Measurements from ENCODE around the gene MOV10. TPM values are rescaled to one million over a fixed set of nuclear protein-coding genes. Genes with fewer than 3 reads are reported as not detected.

MOV10 gene
- total and polyA plus RNA-seq, 2 of the 8 experiments (the other 6 are each of a cell fraction or from before 2014, with no cell fraction given), result 57.3 to 109 TPM

GRCh38 chr1:112702067-112702395 is 27.6 kb downstream of the MOV10 start:
- no peak overlapping the region for H3K4ac ChIP-seq (replicated peaks; ENCODE audit: insufficient read length, low read depth, low read length)
- no peak overlapping the region for H2BK12ac ChIP-seq (ENCODE audit: low read depth, low read length)
- no peak overlapping the region for H3K9ac ChIP-seq (replicated peaks in 1 of 4; ENCODE audit: extremely low read depth in 1 of 4, low read depth in 3 of 4, low read length in 3 of 4)
- no peak overlapping the region for H3K56ac ChIP-seq (replicated peaks; ENCODE audit: insufficient read length, low read depth, low read length)
- H3K79me2 ChIP-seq (ENCODE audit: control insufficient read depth in 1 of 2, insufficient read depth in 2 of 2, low read length in 2 of 2), result no peaks in the 10 kb centered on the region
- H2AFZ ChIP-seq (ENCODE audit: low read length), result no peak overlapping the region
- H3K14ac ChIP-seq (ENCODE audit: insufficient read length), result no peak overlapping the region
- peaks cover 14 to 59% (median 33%) of the 10 kb centered on the region in 4 experiments for H3K4me1 ChIP-seq (replicated peaks in 1 of 4; ENCODE audit: control insufficient read depth in 3 of 4, insufficient read depth in 4 of 4, low read length in 3 of 4)
- H2BK15ac ChIP-seq (ENCODE audit: low read length), result no peak overlapping the region
- no peak overlapping the region for H3K18ac ChIP-seq (ENCODE audit: extremely low read depth, low read length)
- H4K91ac ChIP-seq (replicated peaks; ENCODE audit: insufficient read length, low read length), result no peak overlapping the region
- DNase-seq (ENCODE audit: low read depth in 1 of 2, low spot score in 2 of 2) (no peak), FAIRE-seq (no peak)
- H3K4me2 ChIP-seq (ENCODE audit: insufficient read depth in 1 of 2, low read depth in 2 of 2, low read length in 2 of 2), result no peak overlapping the region
- H3K36me3 ChIP-seq (ENCODE audit: control insufficient read depth in 2 of 4, insufficient read depth in 4 of 4, low read length in 3 of 4), result peaks cover 6 to 22% (median 12%) of the 10 kb centered on the region in 4 experiments; a peak in 6 of 8 replicates
- ChIA-PET CTCF (ENCODE audit: partially characterized antibody) (interaction anchor here (1.0 to 9.8 kb wide), 5 partner anchors 13 to 33 kb away, joined by 3 to 63 read pairs (median 4); partner anchors contain the start of genes MOV10 and PPM1J), POLR2A (ENCODE audit: partially characterized antibody) (interaction anchor here (0.6 to 4.1 kb wide), 9 partner anchors 9 to 191 kb away, joined by 3 to 71 read pairs (median 4); partner anchors contain the start of genes MOV10 and PPM1J)
- no peak overlapping the region for H2BK120ac ChIP-seq (replicated peaks; ENCODE audit: low read depth, low read length)
- WGBS, 2 experiments (ENCODE audit: extremely low coverage in 1 of 2, insufficient coverage in 1 of 2, insufficient read length in 1 of 2, insufficient replicate concordance in 2 of 2, low coverage in 1 of 2, low lambda C conversion rate in 2 of 2, missing lambda C conversion rate in 1 of 2), result 80% methylated on average over 3 of the region's 3 CpGs; no CpG with 5 or more reads in 1 of the 2 experiments
- peaks cover 10 to 31% of the 10 kb centered on the region in 2 experiments for H4K20me1 ChIP-seq (replicated peaks in 1 of 2; ENCODE audit: control insufficient read depth in 1 of 2, insufficient read depth in 2 of 2, low read length in 2 of 2)
- H4K8ac ChIP-seq (ENCODE audit: extremely low read depth, insufficient read depth, low read length), result no peak overlapping the region
- H3K4me3 ChIP-seq (ENCODE audit: extremely low read depth in 1 of 4, insufficient read depth in 2 of 4, low read depth in 3 of 4, low read length in 4 of 4), result no peak overlapping the region
- no peak overlapping the region for H3K27ac ChIP-seq (ENCODE audit: low read depth, low read length)
- H2BK5ac ChIP-seq (ENCODE audit: low read depth, low read length), result no peak overlapping the region
- no peak overlapping the region for H2AK5ac ChIP-seq (ENCODE audit: low read depth, low read length)
- peaks cover 0 to 9% (median 4%) of the 10 kb centered on the region in 4 experiments; a peak in 2 of 7 replicates for H3K27me3 ChIP-seq (replicated peaks in 1 of 4; ENCODE audit: control insufficient read depth in 3 of 4, extremely low read depth in 1 of 4, insufficient read depth in 3 of 4, low read length in 3 of 4)
- no peak overlapping the region for H4K5ac ChIP-seq (ENCODE audit: insufficient read length, low read depth, low read length)
- no peaks in the 10 kb centered on the region for H3K9me3 ChIP-seq (ENCODE audit: insufficient read depth in 2 of 2, low read depth in 1 of 2, low read length in 1 of 2)
- H3K79me1 ChIP-seq (ENCODE audit: low read depth, low read length), result no peaks in the 10 kb centered on the region
- H3K23ac ChIP-seq (ENCODE audit: insufficient read length), result no peak overlapping the region
- no peak overlapping the region for H2BK20ac ChIP-seq (ENCODE audit: low read length)
- peaks cover 9% of the 10 kb centered on the region; the same call in 1 of the 2 replicates for H3K23me2 ChIP-seq (ENCODE audit: low read depth, low read length)
- TF ChIP-seq PHF8 (conservative IDR thresholded peaks at IDR 0.05; ENCODE audit: low read depth, low read length) (no peak), RNF2 (IDR thresholded peaks at IDR 0.05; ENCODE audit: borderline replicate concordance, low read depth, low read length, missing control alignments, poor library complexity, severe bottlenecking) (no peak), CTBP2 (IDR thresholded peaks at IDR 0.05; ENCODE audit: borderline replicate concordance, insufficient read depth, insufficient read length, low read length) (no peak), CEBPB (IDR thresholded peaks at IDR 0.05; ENCODE audit: low read depth, low read length) (no peak), FOSL1 (IDR thresholded peaks at IDR 0.05; ENCODE audit: insufficient read depth, low read depth, low read length) (no peak), JUN (IDR thresholded peaks at IDR 0.05; ENCODE audit: low read depth, low read length) (no peak), CTCF (IDR thresholded peaks at IDR 0.05; ENCODE audit: control extremely low read depth in 1 of 3, insufficient read depth in 1 of 3, low read depth in 1 of 3, low read length in 3 of 3) (no peak), GTF2F1 (IDR thresholded peaks at IDR 0.05; ENCODE audit: borderline replicate concordance, low read depth, low read length) (no peak), TEAD4 (IDR thresholded peaks at IDR 0.05; ENCODE audit: low read depth, low read length) (no peak)
